BLaER1 treated with 17β-estradiol and CSF1 and Interleukin-3, amounts not matched to agents 10 nM and 100 nM (cell line): ENCODE data around the gene ELMO2.
"Not testable (repeated sequence)": the region's sequence is repeated elsewhere in the genome, so short reads cannot be mapped to it uniquely, and the experiment has no call there.

Source experiments
- H3K27ac ChIP-seq, 11 experiments: shearing (Covaris generic); formaldehyde crosslinking; 2 replicates each; pipeline ENCODE4 v1.8.1; 2022
- H3K27me3 ChIP-seq, 11 experiments: shearing (Covaris generic); formaldehyde crosslinking; 2 replicates each; pipeline ENCODE4 v1.8.1; 2022
- H3K36me3 ChIP-seq, 11 experiments: shearing (Covaris generic); formaldehyde crosslinking; 2 replicates each; pipeline ENCODE4 v1.8.1; 2022
- H3K4me1 ChIP-seq, 10 experiments: shearing (Covaris generic); formaldehyde crosslinking; 2 replicates each; pipeline ENCODE4 v1.8.1; 2022
- H3K4me2 ChIP-seq, 11 experiments: shearing (Covaris generic); formaldehyde crosslinking; 2 replicates each; pipeline ENCODE4 v1.8.1; 2022
- H3K4me3 ChIP-seq, 10 experiments: shearing (Covaris generic); formaldehyde crosslinking; 2 replicates each; pipeline ENCODE4 v1.8.1; 2022
- H3K9ac ChIP-seq, 11 experiments: shearing (Covaris generic); formaldehyde crosslinking; 2 replicates each; pipeline ENCODE4 v1.8.1; 2022
- H3K9me3 ChIP-seq, 11 experiments: shearing (Covaris generic); formaldehyde crosslinking; replicated peaks in 1 of 11; 2 replicates each; pipeline ENCODE4 v1.8.1; 2022
- H4K20me1 ChIP-seq, 11 experiments: shearing (Covaris generic); formaldehyde crosslinking; 2 replicates each; pipeline ENCODE4 v1.8.1; 2022
- Cebpa-rat ChIP-seq, 11 experiments: shearing (Covaris generic); IDR thresholded peaks; 2 replicates each; pipeline ENCODE4 v1.8.1; 2022

ELMO2 gene

DNA sequence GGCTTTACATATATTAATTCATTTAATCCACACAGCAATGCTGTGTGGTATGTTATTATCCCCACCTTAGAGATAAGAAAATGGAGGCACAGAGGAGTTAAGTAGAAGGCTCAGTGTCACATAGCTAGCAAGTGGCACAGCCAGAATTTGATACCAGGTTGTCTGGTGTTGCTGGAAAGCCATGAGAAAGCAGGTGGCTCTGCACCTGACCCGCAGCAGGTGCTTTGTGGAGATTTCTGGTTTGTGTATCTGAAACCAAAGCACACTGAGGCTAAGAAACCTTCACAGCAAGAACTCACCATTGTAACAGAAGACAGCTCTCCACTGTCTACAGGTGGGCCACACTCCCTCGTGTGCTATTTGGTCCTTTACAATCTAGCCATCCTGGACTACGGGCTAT, 7.5 kb downstream of the ELMO2 start:
- Histone ChIP-seq H3K27me3 (no peaks in the 10 kb centered on the region), H3K4me1 (peaks cover 65 to 100% (median 98%) of the 10 kb centered on the region in 10 experiments), H3K9me3 (no peaks in the 10 kb centered on the region), H3K4me3 (peak overlapping the region in 4 of 10 experiments; percentile 4 to 60 (median 46); a peak in 7 of 20 replicates), H3K27ac (peak overlapping the region; percentile 72 to 94 (median 89); a peak in 21 of 22 replicates), H3K4me2 (peak overlapping the region; percentile 72 to 97 (median 89)), H4K20me1 (peaks cover 0 to 65% (median under 1%) of the 10 kb centered on the region in 11 experiments; a peak in 6 of 22 replicates), H3K36me3 (peaks cover 26 to 65% (median 48%) of the 10 kb centered on the region in 11 experiments), H3K9ac (peak overlapping the region; percentile 18 to 82 (median 76); a peak in 21 of 22 replicates)
- no peak for TF ChIP-seq Cebpa-rat (IDR thresholded peaks at IDR 0.05)

DNA sequence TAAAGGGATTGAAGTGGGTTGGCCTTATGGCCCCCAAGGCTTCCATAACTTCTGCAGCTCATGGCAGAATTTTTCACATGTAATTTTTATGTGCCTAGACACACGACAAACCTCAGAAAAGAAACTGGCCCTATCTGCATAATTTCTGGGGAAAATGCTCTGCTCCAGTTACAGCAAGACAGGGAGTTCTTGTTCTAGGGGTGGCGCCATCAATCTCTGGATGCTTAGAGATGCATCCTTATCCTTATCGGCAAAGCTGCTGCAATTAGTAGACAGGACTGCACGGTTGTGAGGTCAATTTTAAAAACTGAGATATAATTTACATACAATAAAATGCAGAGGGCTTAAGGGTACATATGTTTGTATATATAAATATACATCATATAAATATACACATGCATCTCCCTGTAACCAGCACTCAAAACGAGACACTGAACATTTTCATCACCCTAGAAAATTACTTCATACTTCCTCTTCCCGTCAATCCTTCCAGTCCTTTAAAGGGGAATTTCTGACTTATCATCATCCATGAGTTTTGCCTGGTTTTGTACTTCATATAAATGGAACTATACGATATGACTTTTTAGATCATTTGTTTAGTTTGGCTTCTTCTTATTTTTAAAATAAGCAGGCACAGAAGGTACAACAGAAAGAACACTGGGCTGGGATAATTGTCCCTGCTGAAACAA, 10.2 kb downstream of the ELMO2 start:
- Histone ChIP-seq H3K27me3 (no peaks in the 10 kb centered on the region), H3K36me3 (peaks cover 53 to 77% (median 68%) of the 10 kb centered on the region in 11 experiments), H3K27ac (peak overlapping the region in 8 of 11 experiments; percentile 40 to 72 (median 64); a peak in 14 of 22 replicates), H3K9ac (peak overlapping the region in 3 of 11 experiments; percentile 46 to 57 (median 48); a peak in 3 of 22 replicates), H3K4me1 (peaks cover 45 to 87% (median 77%) of the 10 kb centered on the region in 10 experiments), H3K4me3 (0 out of 20 replicates have a peak overlapping the region, but pooled peaks of 2 of the 10 experiments have one; percentile 3 to 46), H4K20me1 (peaks cover 0 to 38% (median 0%) of the 10 kb centered on the region in 11 experiments; a peak in 6 of 22 replicates), H3K9me3 (no peaks in the 10 kb centered on the region), H3K4me2 (peak overlapping the region in 10 of 11 experiments; percentile 70 to 96 (median 88); a peak in 18 of 22 replicates)
- no peak for TF ChIP-seq Cebpa-rat (IDR thresholded peaks at IDR 0.05)

DNA sequence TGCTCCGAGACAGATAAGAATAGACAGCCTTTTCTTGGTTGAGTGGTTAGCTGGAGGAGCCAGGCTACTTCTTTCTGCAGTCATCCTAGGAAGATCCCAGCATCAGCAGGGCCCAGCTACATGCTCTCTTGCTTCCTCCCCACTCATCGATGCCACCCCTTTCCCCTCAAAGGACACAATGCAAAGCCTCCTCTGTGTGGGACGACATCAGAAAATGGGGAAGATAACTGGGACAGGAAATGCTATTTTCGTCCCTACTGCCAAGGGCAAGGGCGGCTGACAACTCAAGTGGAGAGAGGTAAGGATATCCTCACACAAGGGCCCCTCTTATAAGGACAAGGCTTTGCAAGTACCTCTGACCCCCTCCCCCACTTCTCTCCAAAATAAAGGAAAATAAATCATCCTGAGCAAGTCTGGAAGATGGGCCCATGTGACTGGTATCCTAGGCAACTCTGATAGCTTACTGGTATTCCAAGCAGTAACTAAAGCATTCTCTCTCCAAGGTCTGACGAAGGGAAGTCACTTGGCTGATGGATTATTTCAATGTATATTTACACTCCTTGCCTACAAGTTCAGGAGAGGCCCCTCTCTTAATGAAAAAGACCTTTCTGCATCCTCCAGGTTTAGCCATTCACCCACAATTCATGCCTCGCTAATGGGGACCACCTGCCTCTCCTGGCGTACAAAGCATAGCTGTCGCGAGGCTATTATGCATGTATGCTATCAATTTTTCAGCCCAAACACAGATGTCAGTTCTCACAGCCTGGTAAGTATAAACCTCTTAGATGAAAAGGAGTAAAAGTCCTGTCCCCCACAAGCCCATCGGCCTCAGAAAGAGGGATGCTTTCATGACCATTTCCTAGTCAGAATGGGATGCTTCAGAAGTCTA, 11.3 kb downstream of the ELMO2 start:
- H3K4me3 ChIP-seq, result peak overlapping the region in 7 of 10 experiments; percentile 0 to 46 (median 20); a peak in 9 of 20 replicates
- H3K9me3 ChIP-seq, result no peaks in the 10 kb centered on the region
- H3K4me1 ChIP-seq, result peaks cover 34 to 76% (median 66%) of the 10 kb centered on the region in 10 experiments
- H3K4me2 ChIP-seq, result peak overlapping the region; percentile 70 to 96 (median 88)
- H3K27ac ChIP-seq, result peak overlapping the region in 10 of 11 experiments; percentile 15 to 72 (median 64); a peak in 19 of 22 replicates
- peaks cover 0 to 42% (median 6%) of the 10 kb centered on the region in 11 experiments; a peak in 7 of 22 replicates for H4K20me1 ChIP-seq
- peaks cover 64 to 88% (median 79%) of the 10 kb centered on the region in 11 experiments for H3K36me3 ChIP-seq
- H3K27me3 ChIP-seq, result no peaks in the 10 kb centered on the region
- no peak for TF ChIP-seq Cebpa-rat (IDR thresholded peaks at IDR 0.05)
- H3K9ac ChIP-seq, result peak overlapping the region in 10 of 11 experiments; percentile 1 to 57 (median 38); a peak in 11 of 22 replicates

DNA sequence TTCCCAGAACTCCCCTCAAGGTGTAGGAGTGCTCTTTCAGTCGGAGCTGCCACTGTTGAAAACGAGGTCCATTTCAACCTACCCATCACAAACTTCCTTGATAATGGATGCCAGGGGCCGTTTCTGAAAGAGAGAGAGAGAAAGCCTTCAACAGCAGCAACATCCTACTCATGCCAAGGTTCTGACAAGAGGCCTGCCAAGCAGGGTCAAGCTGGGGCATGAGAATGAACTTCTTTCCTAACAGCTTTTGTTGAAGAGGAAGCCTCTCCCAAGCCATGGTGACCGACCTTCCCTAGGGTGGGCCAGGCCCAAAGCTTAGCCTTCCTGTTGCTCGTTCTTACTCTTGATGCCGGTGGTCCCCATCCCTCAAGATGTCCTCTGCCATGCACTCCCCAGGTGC, 12.4 kb downstream of the ELMO2 start:
- Histone ChIP-seq H3K4me2 (peak overlapping the region; percentile 70 to 96 (median 88); a peak in 20 of 22 replicates), H3K9ac (peak overlapping the region in 2 of 11 experiments; percentile 35 to 57; a peak in 4 of 22 replicates), H3K36me3 (peaks cover 71 to 93% (median 87%) of the 10 kb centered on the region in 11 experiments), H3K4me1 (peaks cover 23 to 70% (median 54%) of the 10 kb centered on the region in 10 experiments), H3K27ac (peak overlapping the region in 8 of 11 experiments; percentile 40 to 72 (median 64); a peak in 16 of 22 replicates), H3K27me3 (no peaks in the 10 kb centered on the region), H4K20me1 (peaks cover 0 to 32% (median 6%) of the 10 kb centered on the region in 11 experiments; a peak in 7 of 22 replicates), H3K9me3 (no peaks in the 10 kb centered on the region), H3K4me3 (no peak overlapping the region)
- TF ChIP-seq Cebpa-rat (IDR thresholded peaks at IDR 0.05), result no peak

GRCh38 chr20:46388937-46389336, 17.5 kb downstream of the ELMO2 start:
- Histone ChIP-seq H3K9me3 (no peaks in the 10 kb centered on the region), H3K27me3 (no peaks in the 10 kb centered on the region), H3K27ac (no peak overlapping the region), H3K36me3 (peaks cover 97 to 99% (median 98%) of the 10 kb centered on the region in 11 experiments), H3K9ac (no peak overlapping the region), H3K4me1 (peaks cover 8 to 22% (median 14%) of the 10 kb centered on the region in 10 experiments; a peak in 19 of 20 replicates), H3K4me3 (no peak overlapping the region), H3K4me2 (no peak overlapping the region), H4K20me1 (peaks cover 0 to 8% (median 0%) of the 10 kb centered on the region in 11 experiments; a peak in 5 of 22 replicates)
- no peak for TF ChIP-seq Cebpa-rat (IDR thresholded peaks at IDR 0.05)

GRCh38 chr20:46388201-46388836, 18.1 kb downstream of the ELMO2 start:
- Histone ChIP-seq H3K4me2 (peak overlapping the region in 2 of 11 experiments; percentile 6 to 27; a peak in 1 of 22 replicates), H3K9me3 (no peaks in the 10 kb centered on the region), H3K4me3 (no peak overlapping the region), H4K20me1 (peaks cover 0 to 7% (median 0%) of the 10 kb centered on the region in 11 experiments; a peak in 4 of 22 replicates), H3K9ac (no peak overlapping the region), H3K4me1 (peaks cover 2 to 18% (median 10%) of the 10 kb centered on the region in 10 experiments; a peak in 18 of 20 replicates), H3K27ac (no peak overlapping the region), H3K36me3 (peaks cover 96 to 99% (median 98%) of the 10 kb centered on the region in 11 experiments), H3K27me3 (no peaks in the 10 kb centered on the region)
- no peak for TF ChIP-seq Cebpa-rat (IDR thresholded peaks at IDR 0.05)

GRCh38 chr20:46387054-46387453, 19.4 kb downstream of the ELMO2 start:
- not testable (repeated sequence) for H3K27ac ChIP-seq, H3K9ac ChIP-seq, H4K20me1 ChIP-seq, H3K4me2 ChIP-seq, H3K27me3 ChIP-seq, H3K4me3 ChIP-seq, H3K9me3 ChIP-seq
- H3K4me1 ChIP-seq, result peaks cover 0 to 18% (median 9%) of the 10 kb centered on the region in 10 experiments; a peak in 9 of 20 replicates
- H3K36me3 ChIP-seq, result peaks cover 96 to 99% (median 98%) of the 10 kb centered on the region in 11 experiments
